Smooth muscle cell (in vitro differentiated cells): ENCODE measurements around the gene CEP76. TPM values are rescaled to one million over a fixed set of nuclear protein-coding genes. Genes with fewer than 3 reads are reported as not detected.

Experiments
- DNase-seq: peaks from one replicate; lab custom pipeline; 2025; ENCODE audit not compliant: unreplicated experiment; lab: John Stamatoyannopoulos, UW
- H2AFZ ChIP-seq: fragments of 200-600 bp; sonication (generic); 2 replicates; pipeline ENCODE4 v1.6.0; 2016; ENCODE audit warnings: antibody characterized with exemption, low read depth, mild to moderate bottlenecking
- H3F3A ChIP-seq: fragments of 200-600 bp; sonication (generic); 2 replicates; pipeline ENCODE4 v1.6.0; 2017; ENCODE audit warnings: antibody characterized with exemption, low read depth
- H3K27ac ChIP-seq: fragments of 200-600 bp; sonication (generic); 2 replicates; pipeline ENCODE4 v1.5.1; 2016; ENCODE audit warnings: low read depth, mild to moderate bottlenecking
- H3K27me3 ChIP-seq: fragments of 200-600 bp; sonication (generic); 2 replicates; pipeline ENCODE4 v1.6.1; 2016; ENCODE audit warnings: low read depth, mild to moderate bottlenecking
- H3K36me3 ChIP-seq: fragments of 200-600 bp; sonication (generic); 2 replicates; pipeline ENCODE4 v1.5.1; 2016; ENCODE audit warnings: low read depth
- H3K4me1 ChIP-seq: fragments of 200-600 bp; sonication (generic); 2 replicates; pipeline ENCODE4 v1.5.1; 2016; ENCODE audit warnings: low read depth
- H3K4me2 ChIP-seq: fragments of 200-600 bp; sonication (generic); 2 replicates; pipeline ENCODE4 v1.6.0; 2016; ENCODE audit warnings: mild to moderate bottlenecking
- H3K4me3 ChIP-seq: fragments of 200-600 bp; sonication (generic); 2 replicates; pipeline ENCODE4 v1.5.1; 2016; ENCODE audit warnings: mild to moderate bottlenecking
- H3K79me2 ChIP-seq: fragments of 200-600 bp; sonication (generic); 2 replicates; pipeline ENCODE4 v1.6.0; 2016; ENCODE audit warnings: low read depth, mild to moderate bottlenecking
- H3K9ac ChIP-seq: fragments of 200-600 bp; sonication (generic); 2 replicates; pipeline ENCODE4 v1.6.0; 2016; ENCODE audit warnings: low read depth
- H3K9me3 ChIP-seq: fragments of 200-600 bp; sonication (generic); replicated peaks from 2 replicates; pipeline ENCODE4 v1.5.1; 2016; ENCODE audit warnings: low read depth
- H4K20me1 ChIP-seq: fragments of 200-600 bp; sonication (generic); 2 replicates; pipeline ENCODE4 v1.6.0; 2016; ENCODE audit warnings: low read depth
- WGBS: methylation state at CpG from one replicate; pipeline ENCODE4 v1.1.7; 2016; ENCODE audit warnings: low lambda C conversion rate; 5-methylcytosine and 5-hydroxymethylcytosine counted together
- polyA plus RNA-seq: library from polyadenylated mRNA; unstranded; fragments of >200 nt; fragmentation: Nextera tagmentation; extraction: Ambion mirVana; gene quantifications from 2 replicates; pipeline ENCODE4 v1.2.1, GENCODE V29; 2016
- total RNA-seq: library from RNA; depleted of rRNA; stranded (reverse); fragments of >200 nt; gene quantifications from 2 replicates; pipeline ENCODE4 v1.2.3, GENCODE V29; 2014
- TF ChIP-seq, protein P1 (sequence below): fragments of 200-600 bp; sonication (generic); IDR thresholded peaks from 2 replicates; pipeline ENCODE4 v1.5.1; 2017; ENCODE audit warnings: borderline replicate concordance, mild to moderate bottlenecking, antibody characterized with exemption; ENCODE audit not compliant: insufficient read depth, poor library complexity, severe bottlenecking

Gene CEP76
- total and polyA plus RNA-seq, 2 experiments from 2014 or later = 2.8 to 11.7 TPM

DNA sequence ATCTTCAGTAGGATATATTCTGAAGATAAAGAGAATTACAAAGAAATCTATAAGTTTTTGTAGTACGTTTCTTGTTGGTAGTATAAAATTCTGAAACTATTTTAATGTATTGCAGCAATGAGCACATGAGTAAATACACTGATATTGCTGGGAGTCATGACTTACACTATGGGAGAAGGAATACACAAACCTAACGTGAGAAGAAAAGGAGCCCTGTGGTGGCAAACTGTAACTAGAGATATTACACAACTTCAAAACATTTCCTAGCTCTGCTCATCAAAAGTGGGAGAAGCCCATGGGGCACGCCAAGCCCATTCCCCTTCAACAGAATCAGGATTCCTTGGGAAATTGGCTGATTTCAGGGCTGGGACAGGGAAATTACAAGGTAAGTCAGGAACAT lies 65.1 kb downstream of the CEP76 start:
- WGBS = 89% methylated on average over 3 of the region's 3 CpGs
- Histone ChIP-seq H3K9ac (peak overlapping the region; percentile 26), H3K36me3 (no peaks in the 10 kb centered on the region), H3K27me3 (no peaks in the 10 kb centered on the region), H3K9me3 (no peaks in the 10 kb centered on the region), H4K20me1 (peaks cover 8% of the 10 kb centered on the region), H3K4me1 (no peaks in the 10 kb centered on the region), H3K79me2 (peaks cover 64% of the 10 kb centered on the region), H3F3A (no peaks in the 10 kb centered on the region), H3K4me3 (no peak overlapping the region), H2AFZ (no peak overlapping the region), H3K4me2 (no peak overlapping the region), H3K27ac (peak overlapping the region; percentile 52)
- DNase-seq = no peak
- TF ChIP-seq, protein P1, sequence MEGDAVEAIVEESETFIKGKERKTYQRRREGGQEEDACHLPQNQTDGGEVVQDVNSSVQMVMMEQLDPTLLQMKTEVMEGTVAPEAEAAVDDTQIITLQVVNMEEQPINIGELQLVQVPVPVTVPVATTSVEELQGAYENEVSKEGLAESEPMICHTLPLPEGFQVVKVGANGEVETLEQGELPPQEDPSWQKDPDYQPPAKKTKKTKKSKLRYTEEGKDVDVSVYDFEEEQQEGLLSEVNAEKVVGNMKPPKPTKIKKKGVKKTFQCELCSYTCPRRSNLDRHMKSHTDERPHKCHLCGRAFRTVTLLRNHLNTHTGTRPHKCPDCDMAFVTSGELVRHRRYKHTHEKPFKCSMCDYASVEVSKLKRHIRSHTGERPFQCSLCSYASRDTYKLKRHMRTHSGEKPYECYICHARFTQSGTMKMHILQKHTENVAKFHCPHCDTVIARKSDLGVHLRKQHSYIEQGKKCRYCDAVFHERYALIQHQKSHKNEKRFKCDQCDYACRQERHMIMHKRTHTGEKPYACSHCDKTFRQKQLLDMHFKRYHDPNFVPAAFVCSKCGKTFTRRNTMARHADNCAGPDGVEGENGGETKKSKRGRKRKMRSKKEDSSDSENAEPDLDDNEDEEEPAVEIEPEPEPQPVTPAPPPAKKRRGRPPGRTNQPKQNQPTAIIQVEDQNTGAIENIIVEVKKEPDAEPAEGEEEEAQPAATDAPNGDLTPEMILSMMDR = no peak

GRCh38 chr18:12631831-12632477 lies 70.6 kb downstream of the CEP76 start:
- TF ChIP-seq, protein P1 = no peak
- DNase-seq = no peak
- Histone ChIP-seq H3K36me3 (no peaks in the 10 kb centered on the region), H3F3A (peaks cover 15% of the 10 kb centered on the region), H3K27me3 (no peaks in the 10 kb centered on the region), H3K4me1 (peaks cover 20% of the 10 kb centered on the region), H3K9me3 (no peaks in the 10 kb centered on the region), H4K20me1 (peaks cover 9% of the 10 kb centered on the region), H3K79me2 (peaks cover 42% of the 10 kb centered on the region), H3K4me2 (no peak overlapping the region), H2AFZ (no peak overlapping the region), H3K27ac (no peak overlapping the region), H3K9ac (no peak overlapping the region), H3K4me3 (no peak overlapping the region)
- 80% methylated on average over 6 of the region's 6 CpGs for WGBS

DNA sequence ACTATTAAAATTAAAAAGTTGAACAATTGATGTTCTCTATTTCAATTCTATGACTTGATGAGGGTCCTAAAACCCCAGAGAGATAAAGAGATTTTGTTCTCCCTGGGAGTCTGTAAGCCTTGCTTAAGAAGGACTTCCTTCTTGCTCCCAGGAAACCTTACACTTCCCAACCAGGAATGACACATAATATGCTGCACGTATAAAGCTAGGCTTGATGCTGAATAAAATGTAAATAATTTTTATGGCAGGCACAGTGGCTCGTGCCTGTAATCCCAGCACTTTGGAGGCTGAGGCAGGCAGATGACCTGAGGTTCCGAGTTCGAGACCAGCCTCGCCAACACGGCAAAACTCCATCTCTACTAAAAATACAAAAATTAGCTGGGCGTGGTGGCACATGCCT lies 72.4 kb downstream of the CEP76 start:
- Histone ChIP-seq H3K9me3 (no peaks in the 10 kb centered on the region), H2AFZ (no peak overlapping the region), H3K79me2 (peaks cover 25% of the 10 kb centered on the region), H3K4me2 (peak overlapping the region; percentile 77), H4K20me1 (peaks cover 6% of the 10 kb centered on the region), H3K27ac (peak overlapping the region; percentile 92), H3K9ac (no peak overlapping the region), H3K4me1 (peaks cover 20% of the 10 kb centered on the region), H3K36me3 (no peaks in the 10 kb centered on the region), H3K27me3 (no peaks in the 10 kb centered on the region), H3F3A (peaks cover 15% of the 10 kb centered on the region), H3K4me3 (no peak overlapping the region)
- TF ChIP-seq, protein P1 = no peak
- WGBS = 83% methylated on average over 7 of the region's 7 CpGs
- DNase-seq = no peak
